Endodermal cell (in vitro differentiated cells): ENCODE data around the gene ADH5. TPM values are rescaled to one million over a fixed set of nuclear protein-coding genes. Genes with fewer than 3 reads are reported as not detected.

Experiments used
- DNase-seq: peaks from one replicate; pipeline ENCODE4 v3.0.0-alpha.2; 2017
- H3K27ac ChIP-seq: 2 replicates; pipeline ENCODE4 v1.5.1; 2013; ENCODE audit warnings: mild to moderate bottlenecking, low read depth, low read length, moderate library complexity
- H3K27me3 ChIP-seq: 2 replicates; pipeline ENCODE4 v1.6.1; 2013; ENCODE audit warnings: mild to moderate bottlenecking, low read length, moderate library complexity; ENCODE audit not compliant: insufficient read depth, control insufficient read depth, poor library complexity, severe bottlenecking
- H3K36me3 ChIP-seq: 2 replicates; pipeline ENCODE4 v1.7.0; 2013; ENCODE audit warnings: mild to moderate bottlenecking, low read length, moderate library complexity; ENCODE audit not compliant: control insufficient read depth, insufficient read depth
- H3K4me1 ChIP-seq: one replicate; pipeline ENCODE4 v1.7.0; 2013; ENCODE audit warnings: low read length; ENCODE audit not compliant: control insufficient read depth, insufficient read depth
- H3K4me3 ChIP-seq: 2 replicates; pipeline ENCODE4 v1.5.1; 2013; ENCODE audit warnings: mild to moderate bottlenecking, low read length, moderate library complexity
- H3K9ac ChIP-seq: 2 replicates; pipeline ENCODE4 v1.6.1; 2013; ENCODE audit warnings: mild to moderate bottlenecking, low read length, moderate library complexity; ENCODE audit not compliant: poor library complexity, severe bottlenecking; ENCODE audit errors: extremely low read depth
- H3K9me3 ChIP-seq: 2 replicates; pipeline ENCODE4 v1.6.1; 2013; ENCODE audit warnings: mild to moderate bottlenecking, low read length, moderate library complexity; ENCODE audit not compliant: control insufficient read depth
- H3K27ac Mint-ChIP-seq: 2 replicates; pipeline ENCODE4 v1.8.0; 2020; ENCODE audit warnings: mixed read lengths
- H3K27me3 Mint-ChIP-seq: 2 replicates; pipeline ENCODE4 v1.8.0; 2021; ENCODE audit warnings: mild to moderate bottlenecking, mixed read lengths; ENCODE audit not compliant: insufficient read depth
- H3K36me3 Mint-ChIP-seq: 2 replicates; pipeline ENCODE4 v1.8.0; 2020; ENCODE audit warnings: low read depth, mixed read lengths
- H3K4me1 Mint-ChIP-seq: 2 replicates; pipeline ENCODE4 v1.8.0; 2020; ENCODE audit warnings: mixed read lengths
- H3K4me3 Mint-ChIP-seq: 2 replicates; pipeline ENCODE4 v1.8.0; 2020; ENCODE audit warnings: mild to moderate bottlenecking, moderate library complexity, mixed read lengths
- H3K9me3 Mint-ChIP-seq: 2 replicates; pipeline ENCODE4 v1.8.0; 2020; ENCODE audit warnings: mild to moderate bottlenecking, mixed read lengths
- CTCF ChIP-seq: fragments of 200-600 bp; sonication (generic); conservative IDR thresholded peaks from 2 replicates; pipeline ENCODE4 v1.5.0; 2021; ENCODE audit warnings: antibody characterized with exemption, mild to moderate bottlenecking
- WGBS, 2 experiments: methylation state at CpG; one replicate each; pipeline versions ENCODE4 v1.1.5 to v1.1.7; 2013; ENCODE audit warnings: missing lambda C conversion rate in 2 of 2, mixed read lengths in 1 of 2; ENCODE audit not compliant: insufficient coverage in 1 of 2, insufficient read length in 1 of 2; 5-methylcytosine and 5-hydroxymethylcytosine counted together
- total RNA-seq, 2 donors: library from RNA; stranded (reverse); fragmentation: NEBNext Ultra II Directional in 1 of 2; extraction: Animal tissue kit (Norgen Biotek cat#: 25700) in 1 of 2; gene quantifications; 2 replicates in 1 of 2; 3 replicates in 1 of 2; pipeline ENCODE4 v1.2.1, GENCODE V29; 2021

The ADH5 gene
- total RNA-seq, 2 donors from 2014 or later: 272 to 317 TPM

GRCh38 chr4:99022566-99022965 is 66.0 kb downstream of the ADH5 start:
- Mint-ChIP-seq H3K4me3 (no peak overlapping the region), H3K36me3 (peaks cover 64% of the 10 kb centered on the region), H3K27ac (no peak overlapping the region), H3K4me1 (peaks cover 8% of the 10 kb centered on the region), H3K27me3 (no peaks in the 10 kb centered on the region), H3K9me3 (peaks cover 53% of the 10 kb centered on the region)
- no peaks in the 10 kb centered on the region for H3K27me3 ChIP-seq
- no peak overlapping the region for H3K9ac ChIP-seq
- TF ChIP-seq CTCF: no peak
- H3K9me3 ChIP-seq: peaks cover 66% of the 10 kb centered on the region
- no peak for DNase-seq
- H3K4me1 ChIP-seq: no peaks in the 10 kb centered on the region
- H3K36me3 ChIP-seq: peaks cover 31% of the 10 kb centered on the region
- 98 to 100% methylated on average over 4 to 9 of the region's 9 CpGs for WGBS, 2 experiments
- H3K4me3 ChIP-seq: peak overlapping the region; percentile 53
- H3K27ac ChIP-seq: no peak overlapping the region

GRCh38 chr4:99021386-99021785 is 67.2 kb downstream of the ADH5 start:
- Histone ChIP-seq H3K4me3 (peak overlapping the region; percentile 57), H3K9ac (no peak overlapping the region), H3K27me3 (no peaks in the 10 kb centered on the region), H3K9me3 (peaks cover 72% of the 10 kb centered on the region), H3K27ac (no peak overlapping the region), H3K36me3 (peaks cover 40% of the 10 kb centered on the region), H3K4me1 (no peaks in the 10 kb centered on the region)
- 92 to 100% methylated on average over 2 to 5 of the region's 5 CpGs for WGBS, 2 experiments
- H3K4me3 Mint-ChIP-seq: no peak overlapping the region
- TF ChIP-seq CTCF: no peak
- H3K36me3 Mint-ChIP-seq: peaks cover 68% of the 10 kb centered on the region
- H3K9me3 Mint-ChIP-seq: peaks cover 53% of the 10 kb centered on the region
- H3K4me1 Mint-ChIP-seq: peaks cover 6% of the 10 kb centered on the region
- no peaks in the 10 kb centered on the region for H3K27me3 Mint-ChIP-seq
- no peak for DNase-seq
- no peak overlapping the region for H3K27ac Mint-ChIP-seq

Other genes with a start within 250 kb of the ADH5 start
- 100 to 1,000 TPM; 134 to 138 TPM for gene EIF4E, start 159.7 kb downstream of the ADH5 start, total RNA-seq
- 10 to 100 TPM; 51.0 to 53.0 TPM for gene METAP1, start 93.1 kb downstream of the ADH5 start, total RNA-seq
- not detected for gene ADH4, start 55.5 kb upstream of the ADH5 start, total RNA-seq
- not detected for gene ADH6, start 130.5 kb upstream of the ADH5 start, total RNA-seq
- not detected for gene ADH1A, start 202.2 kb upstream of the ADH5 start, total RNA-seq
- not detected for gene ADH1B, start 232.6 kb upstream of the ADH5 start, total RNA-seq